Measurements from ENCODE around the gene EMILIN2. TPM values are rescaled to one million over a fixed set of nuclear protein-coding genes. Genes with fewer than 3 reads are reported as not detected.

Gene EMILIN2
- polyA plus RNA-seq, 1 experiment: 7.6 TPM

DNA sequence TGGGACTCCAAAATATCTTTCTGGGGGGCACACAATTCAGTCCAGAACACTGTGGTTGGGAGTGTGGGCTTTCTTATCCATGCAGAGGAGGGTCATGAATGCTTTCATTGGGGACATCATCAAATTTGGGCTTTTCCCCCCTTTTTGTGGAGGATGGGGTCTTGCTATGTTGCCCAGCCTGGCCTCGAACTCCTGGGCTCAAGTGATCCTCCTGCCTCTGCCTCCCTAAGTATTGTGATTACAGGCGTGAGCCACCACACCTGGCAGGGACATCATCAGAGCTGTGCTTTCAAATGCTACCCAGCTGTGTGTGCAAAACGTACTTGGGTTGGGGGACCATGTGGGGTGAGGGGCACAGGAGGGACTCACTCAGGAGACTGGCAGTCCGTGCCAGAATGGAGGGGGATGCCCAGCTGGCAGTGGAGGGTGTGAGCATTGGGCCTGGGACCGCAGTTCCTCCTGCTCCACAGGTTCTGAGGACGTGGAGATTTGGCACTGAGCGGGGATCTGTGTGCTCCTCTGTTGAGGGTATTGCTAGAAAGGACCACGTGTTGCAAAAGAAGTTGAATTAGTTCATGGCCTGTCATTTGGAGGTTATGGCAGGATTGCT, 24.4 kb downstream of the EMILIN2 start:
- no peak for DNase-seq (ENCODE audit: low read depth)
- no peak for TF ChIP-seq CTCF (IDR thresholded peaks at IDR 0.05; ENCODE audit: insufficient read depth, low read depth, low read length)
- H3K4me3 ChIP-seq (ENCODE audit: low read depth, low read length): no peak overlapping the region
- no peaks in the 10 kb centered on the region for H3K36me3 ChIP-seq (ENCODE audit: control insufficient read depth, insufficient read depth, low read length)
- ChIA-PET POLR2A (no interaction called here), CTCF (no interaction called here)
- no peaks in the 10 kb centered on the region for H3K27me3 ChIP-seq (ENCODE audit: control insufficient read depth, insufficient read depth, low read length)

DNA sequence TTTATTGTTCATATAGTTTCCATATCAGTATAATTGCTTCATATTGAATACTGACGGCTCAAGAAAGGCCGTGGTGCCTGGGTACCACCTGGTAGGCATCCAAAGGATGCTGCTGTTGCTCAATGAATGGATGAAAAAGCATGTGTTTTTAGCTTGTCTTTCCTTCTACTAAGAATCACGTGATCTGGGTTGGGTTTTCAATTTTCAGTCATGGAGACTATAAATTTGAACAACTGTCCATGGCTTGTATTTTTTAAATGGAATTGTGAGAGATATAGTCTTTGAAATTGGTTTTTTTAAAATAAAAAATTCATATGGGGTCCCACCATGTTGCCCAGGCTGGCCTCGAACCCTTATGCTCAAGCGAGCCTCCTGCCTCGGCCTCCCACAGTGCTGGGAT, 25.3 kb downstream of the EMILIN2 start:
- Histone ChIP-seq H3K4me3 (ENCODE audit: low read depth, low read length) (no peak overlapping the region), H3K27me3 (ENCODE audit: control insufficient read depth, insufficient read depth, low read length) (no peaks in the 10 kb centered on the region), H3K36me3 (ENCODE audit: control insufficient read depth, insufficient read depth, low read length) (no peaks in the 10 kb centered on the region)
- ChIA-PET CTCF (no interaction called here), POLR2A (interaction anchor here (0.7 kb wide), 1 partner anchor 46 kb away, joined by 12 read pairs; no protein-coding TSS in a partner anchor)
- no peak for DNase-seq (ENCODE audit: low read depth)
- no peak for TF ChIP-seq CTCF (IDR thresholded peaks at IDR 0.05; ENCODE audit: insufficient read depth, low read depth, low read length)

GRCh38 chr18:2874765-2875164, 28.0 kb downstream of the EMILIN2 start:
- CTCF ChIA-PET: no interaction called here
- H3K36me3 ChIP-seq (ENCODE audit: control insufficient read depth, insufficient read depth, low read length): no peaks in the 10 kb centered on the region

DNA sequence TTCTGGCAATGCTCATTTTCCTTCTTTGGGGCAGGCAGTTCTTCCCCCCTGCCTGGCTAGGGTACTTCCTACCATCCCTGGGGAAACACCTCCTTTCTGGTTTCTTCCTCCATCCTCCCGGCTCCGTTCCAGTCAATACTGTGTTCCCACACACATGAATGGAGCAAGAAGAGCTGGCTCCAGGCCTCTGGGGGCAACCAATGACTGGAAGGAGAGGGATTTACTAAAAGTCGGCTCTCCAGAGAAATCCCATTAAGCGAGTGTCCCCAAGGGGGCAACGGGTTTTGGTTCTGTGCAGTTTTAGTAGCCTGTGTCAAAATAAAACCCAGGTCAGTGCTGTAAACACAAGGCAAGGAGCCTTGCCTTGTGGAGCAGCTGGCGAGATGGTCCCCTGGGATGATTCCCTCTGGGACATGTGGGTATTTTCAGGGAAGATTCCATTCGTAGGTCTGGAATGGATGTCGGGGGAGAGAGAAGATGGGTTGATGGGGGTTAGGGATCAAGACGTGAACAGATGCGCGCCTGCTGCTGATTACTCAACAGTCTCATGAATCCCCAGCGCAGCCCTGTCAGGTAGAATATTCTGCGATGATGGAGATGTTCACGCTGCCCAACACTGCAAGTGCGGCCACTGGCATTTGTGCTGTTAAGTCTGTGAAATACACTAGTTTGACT, 32.0 kb downstream of the EMILIN2 start:
- no peaks in the 10 kb centered on the region for H3K27me3 ChIP-seq (ENCODE audit: control insufficient read depth, insufficient read depth, low read length)
- POLR2A ChIA-PET: no interaction called here
- no peak for DNase-seq (ENCODE audit: low read depth)
- no peak overlapping the region for H3K4me3 ChIP-seq (ENCODE audit: low read depth, low read length)
- CTCF ChIA-PET: no interaction called here
- no peak for TF ChIP-seq CTCF (IDR thresholded peaks at IDR 0.05; ENCODE audit: insufficient read depth, low read depth, low read length)
- no peaks in the 10 kb centered on the region for H3K36me3 ChIP-seq (ENCODE audit: control insufficient read depth, insufficient read depth, low read length)

More at GRCh38 chr18:2874765-2875164, 28.0 kb downstream of the EMILIN2 start:
- TF ChIP-seq CTCF (IDR thresholded peaks at IDR 0.05; ENCODE audit: insufficient read depth, low read depth, low read length): no peak
- Histone ChIP-seq H3K4me3 (ENCODE audit: low read depth, low read length) (no peak overlapping the region), H3K27me3 (ENCODE audit: control insufficient read depth, insufficient read depth, low read length) (no peaks in the 10 kb centered on the region)
- POLR2A ChIA-PET: no interaction called here
- no peak for DNase-seq (ENCODE audit: low read depth)

- POLR2A ChIA-PET: no interaction called here
- Histone ChIP-seq H3K27me3 (ENCODE audit: control insufficient read depth, insufficient read depth, low read length) (no peaks in the 10 kb centered on the region), H3K4me3 (ENCODE audit: low read depth, low read length) (no peak overlapping the region), H3K36me3 (ENCODE audit: control insufficient read depth, insufficient read depth, low read length) (no peaks in the 10 kb centered on the region)
- no peak for TF ChIP-seq CTCF (IDR thresholded peaks at IDR 0.05; ENCODE audit: insufficient read depth, low read depth, low read length)
- DNase-seq (ENCODE audit: low read depth): no peak
- CTCF ChIA-PET: no interaction called here
These were observed 33.1 kb downstream of the EMILIN2 start for GRCh38 chr18:2879889-2880288.

Data from BJ (cell line).